HCT116 (cell line): Measurements from ENCODE around the gene BCL2L11. TPM values are rescaled to one million over a fixed set of nuclear protein-coding genes. Genes with fewer than 3 reads are reported as not detected.

ENCODE experiments used
- ATAC-seq: fragments of 200-7000 bp; cut with Tn5 transposase; 2 replicates; pipeline ENCODE4 v1.9.1; 2020; ENCODE audit warnings: mild to moderate bottlenecking, moderate library complexity
- BruUV-seq: library from RNA; stranded (reverse); fragments of 400-500 nt; replicated peaks from 2 replicates; lab custom pipeline; 2021; lab: Mats Ljungman, UMichigan
- CTCF ChIA-PET: fragments of 300-600 bp; sonication (Branson Sonifier 250); formaldehyde crosslinking; loops from one replicate; lab custom pipeline; 2021; ENCODE audit warnings: antibody characterized with exemption; lab: Charles Lee
- POLR2A ChIA-PET: fragments of 300-600, 350-600 bp; sonication (Branson Sonifier 250); formaldehyde crosslinking; loops from one replicate; lab custom pipeline; 2021; ENCODE audit warnings: antibody characterized with exemption; lab: Charles Lee
- RAD21 ChIA-PET, 2 experiments: fragments of 300-600 bp; sonication (Branson Sonifier 250); formaldehyde crosslinking; loops; one replicate each; lab custom pipeline; 2023; ENCODE audit warnings: low total read pairs in 2 of 2; ENCODE audit not compliant: uncharacterized antibody in 2 of 2, unreplicated experiment in 2 of 2, low non-redundant PET in 1 of 2; lab: Charles Lee
- DNase-seq: peaks from one replicate; pipeline ENCODE4 v3.0.0-alpha.2; 2010; ENCODE audit warnings: low read depth, low spot score
- H2AFZ ChIP-seq: fragments of 200-600 bp; shearing (Covaris generic), sonication (generic); 2 replicates; pipeline ENCODE4 v1.6.1; 2017; ENCODE audit warnings: low read depth, mixed run types, mixed read lengths, antibody characterized with exemption, low read length; ENCODE audit not compliant: poor library complexity, severe bottlenecking
- H3K27ac ChIP-seq: 2 replicates; pipeline ENCODE4 v1.5.1; 2012; ENCODE audit warnings: low read depth, low read length
- H3K27me3 ChIP-seq: fragments of 200-600 bp; sonication (generic); 2 replicates; pipeline ENCODE4 v1.6.1; 2016; ENCODE audit warnings: mixed run types, low read length, mixed read lengths; ENCODE audit not compliant: insufficient read depth
- H3K36me3 ChIP-seq, 2 experiments: fragments of 200-500 bp in 1 of 2; fragments of 200-600 bp in 1 of 2; sonication (Bioruptor generic) in 1 of 2; sonication (generic) in 1 of 2; 2 replicates each; pipeline versions ENCODE4 v1.5.1 to v1.6.1; 2014 to 2016; ENCODE audit warnings: low read length in 2 of 2, inconsistent platforms in 1 of 2, mixed read lengths in 1 of 2, mixed run types in 1 of 2; ENCODE audit not compliant: insufficient read depth in 2 of 2, control insufficient read depth in 1 of 2
- H3K4me1 ChIP-seq, 2 experiments: fragments of 200-600 bp in 1 of 2; sonication (generic) in 1 of 2; 2 replicates each; pipeline versions ENCODE4 v1.5.1 to v1.6.1; 2012 to 2017; ENCODE audit warnings: low read length in 2 of 2, inconsistent platforms in 1 of 2, mild to moderate bottlenecking in 1 of 2, mixed read lengths in 1 of 2, mixed run types in 1 of 2, moderate library complexity in 1 of 2; ENCODE audit not compliant: insufficient read depth in 2 of 2, control insufficient read depth in 1 of 2
- H3K4me2 ChIP-seq: fragments of 200-600 bp; sonication (generic); 2 replicates; pipeline ENCODE4 v1.6.1; 2017; ENCODE audit warnings: mixed run types, low read length, mixed read lengths
- H3K4me3 ChIP-seq, 2 experiments: fragments of 200-600 bp in 1 of 2; sonication (generic) in 1 of 2; replicated peaks in 1 of 2; 2 replicates each; pipeline ENCODE4 v1.5.1; 2011 to 2016; ENCODE audit warnings: low read length in 2 of 2, control low read depth in 1 of 2, low read depth in 1 of 2, mild to moderate bottlenecking in 1 of 2, mixed read lengths in 1 of 2, mixed run types in 1 of 2
- H3K79me2 ChIP-seq: fragments of 200-600 bp; sonication (generic); 2 replicates; pipeline ENCODE4 v1.6.1; 2017; ENCODE audit warnings: mild to moderate bottlenecking, mixed run types, low read length, moderate library complexity, mixed read lengths; ENCODE audit not compliant: insufficient read depth
- H3K9ac ChIP-seq: fragments of 200-600 bp; sonication (generic); 2 replicates; pipeline ENCODE4 v1.6.1; 2016; ENCODE audit warnings: low read length, mixed read lengths
- H3K9me2 ChIP-seq: fragments of 200-600 bp; sonication (generic), shearing (Covaris generic); 2 replicates; pipeline ENCODE4 v1.6.1; 2017; ENCODE audit warnings: mixed run types, mild to moderate bottlenecking, moderate library complexity; ENCODE audit not compliant: insufficient read depth
- H3K9me3 ChIP-seq, 2 experiments: fragments of 200-500 bp in 1 of 2; fragments of 200-600 bp in 1 of 2; sonication (Bioruptor generic) in 1 of 2; sonication (generic) in 1 of 2; 2 replicates each; pipeline ENCODE4 v1.6.1; 2014 to 2017; ENCODE audit warnings: low read length in 2 of 2, mixed read lengths in 2 of 2, inconsistent platforms in 1 of 2, low read depth in 1 of 2, mild to moderate bottlenecking in 1 of 2, mixed run types in 1 of 2, moderate library complexity in 1 of 2; ENCODE audit not compliant: control insufficient read depth in 1 of 2, insufficient read depth in 1 of 2
- H4K20me1 ChIP-seq: fragments of 200-600 bp; sonication (generic), shearing (Covaris generic); 2 replicates; pipeline ENCODE4 v1.6.1; 2017; ENCODE audit warnings: mixed run types, mild to moderate bottlenecking, moderate library complexity; ENCODE audit not compliant: insufficient read depth
- ATF3 ChIP-seq: IDR thresholded peaks from 2 replicates; pipeline ENCODE4 v1.6.1; 2012
- CBX3 ChIP-seq: IDR thresholded peaks from 2 replicates; pipeline ENCODE4 v1.6.1; 2012; ENCODE audit warnings: low read depth
- CEBPB ChIP-seq: IDR thresholded peaks from 2 replicates; pipeline ENCODE4 v1.6.1; 2012; ENCODE audit warnings: low read depth
- CTCF ChIP-seq, 3 experiments: fragments of 200-600 bp in 1 of 3; sonication (generic) in 1 of 3; IDR thresholded peaks in 2 of 3; conservative IDR thresholded peaks in 1 of 3; 2 replicates each; pipeline ENCODE4 v1.5.1; 2012 to 2017; ENCODE audit warnings: low read depth in 2 of 3, low read length in 2 of 3, antibody characterized with exemption in 1 of 3, borderline replicate concordance in 1 of 3, control low read depth in 1 of 3, mild to moderate bottlenecking in 1 of 3, mixed read lengths in 1 of 3, mixed run types in 1 of 3, moderate library complexity in 1 of 3; ENCODE audit not compliant: insufficient read depth in 1 of 3
- EGR1 ChIP-seq: IDR thresholded peaks from 2 replicates; pipeline ENCODE4 v1.6.1; 2012; ENCODE audit warnings: low read depth
- ELF1 ChIP-seq: IDR thresholded peaks from 2 replicates; pipeline ENCODE4 v1.6.1; 2012; ENCODE audit warnings: low read depth, borderline replicate concordance
- EZH2 ChIP-seq: fragments of 200-600 bp; sonication (generic); IDR thresholded peaks from 2 replicates; pipeline ENCODE4 v1.6.1; 2017; ENCODE audit warnings: antibody characterized with exemption, mixed run types
- EZH2phosphoT487 ChIP-seq: fragments of 200-600 bp; IDR thresholded peaks from 2 replicates; pipeline ENCODE4 v1.6.1; 2018; ENCODE audit warnings: antibody characterized with exemption, borderline replicate concordance
- FOSL1 ChIP-seq: IDR thresholded peaks from 2 replicates; pipeline ENCODE4 v1.6.1; 2012; ENCODE audit warnings: low read depth
- MAX ChIP-seq: IDR thresholded peaks from 2 replicates; pipeline ENCODE4 v1.6.1; 2012
- POLR2A ChIP-seq: IDR thresholded peaks from 2 replicates; pipeline ENCODE4 v1.7.0; 2011; ENCODE audit warnings: borderline replicate concordance; ENCODE audit not compliant: insufficient read depth, insufficient read length; ENCODE audit errors: extremely low read depth
- RAD21 ChIP-seq: IDR thresholded peaks from 2 replicates; pipeline ENCODE4 v1.6.1; 2012; ENCODE audit warnings: low read depth, mild to moderate bottlenecking
- REST ChIP-seq: IDR thresholded peaks from 2 replicates; pipeline ENCODE4 v1.6.1; 2012; ENCODE audit warnings: low read depth
- SIN3A ChIP-seq: IDR thresholded peaks from 2 replicates; pipeline ENCODE4 v1.6.1; 2012; ENCODE audit warnings: low read depth
- TCF7L2 ChIP-seq: IDR thresholded peaks from 2 replicates; pipeline ENCODE4 v1.7.0; 2011; ENCODE audit warnings: borderline replicate concordance, inconsistent platforms; ENCODE audit not compliant: insufficient read depth, insufficient read length; ENCODE audit errors: extremely low read depth
- YY1 ChIP-seq: IDR thresholded peaks from 2 replicates; pipeline ENCODE4 v1.6.1; 2011; ENCODE audit warnings: low read length, low read depth, moderate library complexity, mild to moderate bottlenecking; ENCODE audit not compliant: insufficient replicate concordance; ENCODE audit errors: extremely low read depth
- ZBTB33 ChIP-seq: IDR thresholded peaks from 2 replicates; pipeline ENCODE4 v1.6.1; 2011; ENCODE audit warnings: mild to moderate bottlenecking, low read length, moderate library complexity; ENCODE audit not compliant: insufficient replicate concordance; ENCODE audit errors: extremely low read depth
- ZNF274 ChIP-seq: fragments of 200-500 bp; sonication (Bioruptor generic); IDR thresholded peaks from 2 replicates; pipeline ENCODE4 v1.6.1; 2014; ENCODE audit warnings: mild to moderate bottlenecking, low read depth, low read length, inconsistent platforms
- intact Hi-C: fragments of 100-400 bp; cut with micrococcal nuclease; formaldehyde crosslinking; loops from 2 replicates; pipeline ENCODE4 v1.10.0; 2022
- total RNA-seq: library from RNA; stranded (reverse); gene quantifications from one replicate; pipeline ENCODE4 v1.2.1, GENCODE V29; 2021; ENCODE audit not compliant: unreplicated experiment

The BCL2L11 gene
- total RNA-seq, 1 experiment from 2014 or later = 17.8 TPM

GRCh38 chr2:111168528-111169239 lies 48.0 kb downstream of the BCL2L11 start:
- no peak overlapping the region for H2AFZ ChIP-seq
- no peaks in the 10 kb centered on the region for H3K79me2 ChIP-seq
- H3K9ac ChIP-seq = no peak overlapping the region
- no peaks in the 10 kb centered on the region for H4K20me1 ChIP-seq
- H3K9me3 ChIP-seq = no peaks in the 10 kb centered on the region
- H3K4me1 ChIP-seq = peaks cover 32 to 38% of the 10 kb centered on the region in 2 experiments
- peak overlapping the region in 1 of 2 experiments; percentile 26; a peak in 1 of 4 replicates for H3K4me3 ChIP-seq
- no TSS peak for BruUV-seq
- intact Hi-C loops = no loop called here
- RAD21 ChIA-PET = no interaction called here
- CTCF ChIA-PET = no interaction called here
- no peaks in the 10 kb centered on the region for H3K27me3 ChIP-seq
- POLR2A ChIA-PET = interaction anchor here (2.4 kb wide), 1 partner anchor 48 kb away, joined by 6 read pairs; the partner anchor contains the start of gene BCL2L11
- H3K27ac ChIP-seq = peak overlapping the region; percentile 19; the same call in 1 of the 2 replicates
- peaks cover 11 to 12% of the 10 kb centered on the region in 2 experiments; a peak in 2 of 4 replicates for H3K36me3 ChIP-seq
- DNase-seq (peak; percentile 48), ATAC-seq (peak; percentile 92)
- H3K4me2 ChIP-seq = peak overlapping the region; percentile 64
- no peaks in the 10 kb centered on the region for H3K9me2 ChIP-seq
- TF ChIP-seq SIN3A = peak; percentile 53
- TF ChIP-seq MAX = peak; percentile 57
- TF ChIP-seq FOSL1 = peak; percentile 92
- no peak for TF ChIP-seq POLR2A
- no peak for TF ChIP-seq ZNF274
- 0 out of 2 replicates have a peak, but pooled peaks have one; percentile 40 for TF ChIP-seq ATF3
- peak; percentile 62 for TF ChIP-seq TCF7L2
- no peak for TF ChIP-seq ZBTB33
- peak; percentile 91 for TF ChIP-seq CBX3
- no peak for TF ChIP-seq EZH2
- no peak for TF ChIP-seq ELF1
- peak; percentile 32 for TF ChIP-seq RAD21
- TF ChIP-seq CEBPB = peak; percentile 40
- TF ChIP-seq EZH2phosphoT487 = no peak
- no peak for TF ChIP-seq REST
- TF ChIP-seq CTCF (IDR thresholded peaks at IDR 0.05 in 2 of 3, conservative IDR thresholded peaks at IDR 0.05 in 1 of 3; ENCODE audit: borderline replicate concordance in 1 of 3, insufficient read depth in 1 of 3, low read depth in 2 of 3, low read length in 2 of 3) = no peak
- TF ChIP-seq YY1 = peak; percentile 58
- TF ChIP-seq EGR1 = peak; percentile 60
